ENCODE results near the gene SLC27A4.
A peak's percentile ranks its signal among the peaks of the same experiment; 100 is the strongest.
"Not testable (repeated sequence)": the region's sequence is repeated elsewhere in the genome, so short reads cannot be mapped to it uniquely, and the experiment has no call there.

Gene SLC27A4

GRCh38 chr9:128324401-128324800 lies 15.9 kb upstream of the SLC27A4 start:
- no peak for DNase-seq (ENCODE audit: low read depth)

GRCh38 chr9:128325629-128326028 lies 14.7 kb upstream of the SLC27A4 start:
- DNase-seq (ENCODE audit: low read depth) = no peak

- no peak for DNase-seq (ENCODE audit: low read depth)
Observed at GRCh38 chr9:128333451-128333869, 6.9 kb upstream of the SLC27A4 start.

GRCh38 chr9:128335161-128335560 lies 5.2 kb upstream of the SLC27A4 start:
- no peak for DNase-seq (ENCODE audit: low read depth)

GRCh38 chr9:128335914-128336313 lies 4.4 kb upstream of the SLC27A4 start:
- no peak for DNase-seq (ENCODE audit: low read depth)

GRCh38 chr9:128337936-128338335 lies 2.4 kb upstream of the SLC27A4 start:
- DNase-seq (ENCODE audit: low read depth) = no peak

GRCh38 chr9:128338852-128339614 lies 1.3 kb upstream of the SLC27A4 start:
- not testable (repeated sequence) for DNase-seq (ENCODE audit: low read depth)

- no peak for DNase-seq (ENCODE audit: low read depth)
Observed at GRCh38 chr9:128340691-128341434, 536 bp downstream of the SLC27A4 start.

GRCh38 chr9:128341435-128341849 lies 1.1 kb downstream of the SLC27A4 start:
- no peak for DNase-seq (ENCODE audit: low read depth)

- no peak for DNase-seq (ENCODE audit: low read depth)
Observed at GRCh38 chr9:128342971-128343680, 2.8 kb downstream of the SLC27A4 start.

- no peak for DNase-seq (ENCODE audit: low read depth)
Observed at GRCh38 chr9:128343855-128344254, 3.5 kb downstream of the SLC27A4 start.

GRCh38 chr9:128344931-128345605 lies 4.7 kb downstream of the SLC27A4 start:
- no peak for DNase-seq (ENCODE audit: low read depth)

- DNase-seq (ENCODE audit: low read depth) = no peak
Observed at GRCh38 chr9:128349125-128349524, 8.8 kb downstream of the SLC27A4 start.

GRCh38 chr9:128349772-128350171 lies 9.4 kb downstream of the SLC27A4 start:
- no peak for DNase-seq (ENCODE audit: low read depth)

GRCh38 chr9:128355451-128355850 lies 15.1 kb downstream of the SLC27A4 start:
- no peak for DNase-seq (ENCODE audit: low read depth)

- no peak for DNase-seq (ENCODE audit: low read depth)
Observed at GRCh38 chr9:128358090-128358489, 17.8 kb downstream of the SLC27A4 start.

- DNase-seq (ENCODE audit: low read depth) = no peak
Observed at GRCh38 chr9:128358861-128359260, 18.5 kb downstream of the SLC27A4 start.

GRCh38 chr9:128360826-128361225 lies 20.5 kb downstream of the SLC27A4 start:
- no peak for DNase-seq (ENCODE audit: low read depth)

- no peak for DNase-seq (ENCODE audit: low read depth)
Observed at GRCh38 chr9:128361296-128361985, 21.1 kb downstream of the SLC27A4 start.

GRCh38 chr9:128361986-128362646 lies 21.8 kb downstream of the SLC27A4 start:
- DNase-seq (ENCODE audit: low read depth) = peak; percentile 66

GRCh38 chr9:128362774-128363173 lies 22.4 kb downstream of the SLC27A4 start:
- DNase-seq (ENCODE audit: low read depth) = no peak

All from GM04504 (cell line).